Cardiac muscle cell (in vitro differentiated cells and primary cell): ENCODE data around the gene PAX8. TPM values are rescaled to one million over a fixed set of nuclear protein-coding genes. Genes with fewer than 3 reads are reported as not detected.
A peak's percentile ranks its signal among the peaks of the same experiment; 100 is the strongest.
"Not testable (repeated sequence)": the region's sequence is repeated elsewhere in the genome, so short reads cannot be mapped to it uniquely, and the experiment has no call there.

Experiments used
- DNase-seq, 2 donors: peaks; one replicate each; pipeline versions ENCODE4 v3.0.0 to v3.0.0-alpha.2; 2010 to 2017; ENCODE audit warnings: low read depth in 1 of 2, low spot score in 1 of 2
- H3K27ac ChIP-seq: fragments of 200-600 bp; sonication (generic); 2 replicates; pipeline ENCODE4 v1.5.1; 2016
- H3K27me3 ChIP-seq: fragments of 200-600 bp; sonication (generic); 2 replicates; pipeline ENCODE4 v1.6.0; 2016; ENCODE audit warnings: control low read depth
- H3K36me3 ChIP-seq: fragments of 200-600 bp; sonication (generic); 2 replicates; pipeline ENCODE4 v1.5.1; 2016; ENCODE audit warnings: control low read depth
- H3K4me1 ChIP-seq: fragments of 200-600 bp; sonication (generic); 2 replicates; pipeline ENCODE4 v1.8.1; 2017; ENCODE audit warnings: low read depth, mild to moderate bottlenecking, mixed run types
- H3K4me3 ChIP-seq: fragments of 200-600 bp; sonication (generic); 2 replicates; pipeline ENCODE4 v1.5.1; 2016; ENCODE audit warnings: mild to moderate bottlenecking
- H3K9me3 ChIP-seq: fragments of 200-600 bp; sonication (generic); 2 replicates; pipeline ENCODE4 v1.5.1; 2017; ENCODE audit warnings: low read depth, mild to moderate bottlenecking, control low read depth
- polyA plus RNA-seq: library from polyadenylated mRNA; unstranded; fragments of >200 nt; fragmentation: Nextera tagmentation; extraction: Ambion mirVana; gene quantifications from 2 replicates; pipeline ENCODE4 v1.2.1, GENCODE V29; 2016
- total RNA-seq: library from RNA; depleted of rRNA; stranded (reverse); fragments of >200 nt; gene quantifications from 2 replicates; pipeline ENCODE4 v1.2.3, GENCODE V29; 2016
- TF ChIP-seq, protein P1 (sequence below): IDR thresholded peaks from 2 replicates; pipeline ENCODE4 v1.5.1; 2012; ENCODE audit warnings: low read depth, mild to moderate bottlenecking, low read length

Gene PAX8
- total RNA-seq: not detected in 2 replicates
- not detected in 2 replicates for polyA plus RNA-seq

DNA sequence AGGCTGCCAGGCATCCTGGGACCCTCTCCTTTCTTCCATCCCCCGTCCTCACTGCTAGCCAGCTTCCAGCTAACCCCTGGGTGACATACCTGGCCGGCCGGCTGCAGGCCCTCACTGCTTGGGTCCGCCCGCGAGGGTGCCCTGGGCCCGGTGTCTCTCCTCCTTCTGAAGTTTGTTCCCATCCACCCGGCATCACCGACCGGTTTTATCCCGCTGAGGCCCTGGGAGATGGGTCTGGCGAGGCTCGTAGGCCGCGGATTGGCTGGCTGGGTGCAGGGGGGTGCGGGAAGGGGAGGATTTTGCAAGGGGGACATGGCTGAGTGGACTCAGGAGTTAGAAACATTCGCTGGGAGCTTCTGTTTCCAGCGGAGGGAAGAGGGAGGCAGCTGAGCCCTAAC is at the start of gene PAX8:
TSS of gene PAX8 (minus strand) at position 180 of the 398 bp plus-strand sequence. CDS start 527 bp downstream, outside the sequence.
- Histone ChIP-seq H3K9me3 (no peaks in the 10 kb centered on the region), H3K36me3 (no peaks in the 10 kb centered on the region), H3K27ac (no peak within 1 kb of the TSS), H3K27me3 (peaks cover 94% of the 10 kb centered on the region), H3K4me3 (no peak within 1 kb of the TSS), H3K4me1 (peaks cover 6% of the 10 kb centered on the region)
- DNase-seq: no peak
- TF ChIP-seq, protein P1, sequence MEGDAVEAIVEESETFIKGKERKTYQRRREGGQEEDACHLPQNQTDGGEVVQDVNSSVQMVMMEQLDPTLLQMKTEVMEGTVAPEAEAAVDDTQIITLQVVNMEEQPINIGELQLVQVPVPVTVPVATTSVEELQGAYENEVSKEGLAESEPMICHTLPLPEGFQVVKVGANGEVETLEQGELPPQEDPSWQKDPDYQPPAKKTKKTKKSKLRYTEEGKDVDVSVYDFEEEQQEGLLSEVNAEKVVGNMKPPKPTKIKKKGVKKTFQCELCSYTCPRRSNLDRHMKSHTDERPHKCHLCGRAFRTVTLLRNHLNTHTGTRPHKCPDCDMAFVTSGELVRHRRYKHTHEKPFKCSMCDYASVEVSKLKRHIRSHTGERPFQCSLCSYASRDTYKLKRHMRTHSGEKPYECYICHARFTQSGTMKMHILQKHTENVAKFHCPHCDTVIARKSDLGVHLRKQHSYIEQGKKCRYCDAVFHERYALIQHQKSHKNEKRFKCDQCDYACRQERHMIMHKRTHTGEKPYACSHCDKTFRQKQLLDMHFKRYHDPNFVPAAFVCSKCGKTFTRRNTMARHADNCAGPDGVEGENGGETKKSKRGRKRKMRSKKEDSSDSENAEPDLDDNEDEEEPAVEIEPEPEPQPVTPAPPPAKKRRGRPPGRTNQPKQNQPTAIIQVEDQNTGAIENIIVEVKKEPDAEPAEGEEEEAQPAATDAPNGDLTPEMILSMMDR: no peak

DNA sequence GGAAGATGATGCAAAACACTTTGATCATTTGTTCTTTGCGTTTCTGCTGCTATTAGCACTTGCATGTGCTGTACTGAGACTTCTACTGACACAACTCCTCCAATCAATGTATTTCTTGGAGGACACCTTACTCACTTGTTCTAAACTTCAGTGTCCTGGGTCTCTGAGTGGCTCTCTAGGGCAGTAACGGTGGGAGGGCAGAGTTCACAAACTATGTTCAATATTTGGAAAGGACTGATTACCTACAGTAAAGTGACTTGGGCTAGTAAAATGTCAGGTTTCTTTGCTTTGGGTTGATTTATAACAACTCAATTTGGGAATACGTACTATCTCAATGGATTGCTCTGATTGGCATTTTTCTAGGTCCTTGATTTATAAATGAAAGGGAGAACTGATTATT is 49.3 kb upstream of the PAX8 start:
- Histone ChIP-seq H3K27me3 (no peaks in the 10 kb centered on the region), H3K9me3 (no peaks in the 10 kb centered on the region), H3K27ac (no peak overlapping the region), H3K36me3 (no peaks in the 10 kb centered on the region), H3K4me1 (peaks cover 3% of the 10 kb centered on the region), H3K4me3 (no peak overlapping the region)
- TF ChIP-seq, protein P1: no peak
- no peak for DNase-seq

DNA sequence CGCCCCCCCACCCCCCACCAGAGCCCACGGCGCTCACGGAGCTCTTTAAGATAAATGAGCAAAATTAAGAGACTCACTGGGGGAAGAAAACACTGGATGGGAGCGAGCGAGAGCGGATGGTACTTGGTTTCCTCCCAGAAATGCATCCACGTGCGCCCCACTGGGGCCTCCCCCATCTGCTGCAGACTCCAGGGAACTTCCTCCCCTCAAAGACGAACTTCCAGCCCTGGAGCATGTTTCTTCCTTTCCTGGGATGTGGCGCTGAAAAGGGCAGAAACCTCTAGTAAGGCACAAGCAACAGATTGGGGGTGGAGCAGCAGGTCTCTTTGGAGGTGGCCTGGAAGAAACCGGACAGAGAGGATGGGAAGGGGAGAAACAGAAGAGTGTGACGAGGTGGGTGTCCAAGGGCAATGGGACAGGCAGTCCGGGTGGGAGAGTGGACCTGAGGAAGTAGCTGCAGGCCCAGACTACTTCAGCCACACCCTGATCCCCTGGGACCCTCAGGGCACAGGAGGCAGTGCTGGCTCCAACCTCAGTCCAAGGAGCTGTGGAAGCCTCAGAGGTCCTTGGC is 46.5 kb upstream of the PAX8 start:
- H3K9me3 ChIP-seq, DNase-seq, H3K36me3 ChIP-seq, H3K27me3 ChIP-seq, H3K27ac ChIP-seq, H3K4me1 ChIP-seq: not testable (repeated sequence)
- H3K4me3 ChIP-seq: peak overlapping the region; percentile 22

DNA sequence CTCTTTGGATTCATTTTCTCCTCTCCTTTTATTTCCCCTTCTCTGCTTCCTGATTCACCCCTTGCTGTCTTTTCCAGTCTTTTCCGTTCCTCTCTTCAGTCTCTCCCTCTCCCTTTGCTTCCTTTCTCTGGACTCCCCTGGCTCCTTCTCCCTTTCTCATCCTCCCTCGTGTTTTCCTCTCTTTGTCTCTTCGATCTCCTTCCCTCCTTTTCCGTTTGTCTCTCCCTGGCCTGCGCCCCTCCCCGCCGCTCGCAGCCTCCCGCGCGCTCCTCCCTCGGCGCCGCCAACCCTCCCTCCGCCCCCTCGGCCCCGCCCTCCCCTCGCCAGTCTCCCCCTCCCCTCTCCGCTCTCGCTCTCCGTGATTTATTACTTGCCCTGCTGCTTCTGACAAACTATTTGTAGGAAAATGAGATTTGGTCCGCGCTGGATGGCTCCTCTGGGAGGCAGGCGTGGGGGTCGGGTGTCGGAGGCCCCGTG is 46.0 kb upstream of the PAX8 start:
- TF ChIP-seq, protein P1: no peak
- peak overlapping the region; percentile 22 for H3K4me3 ChIP-seq
- no peaks in the 10 kb centered on the region for H3K9me3 ChIP-seq
- no peaks in the 10 kb centered on the region for H3K27me3 ChIP-seq
- no peak overlapping the region for H3K27ac ChIP-seq
- peak; percentile 72 to 74 for DNase-seq
- H3K36me3 ChIP-seq: no peaks in the 10 kb centered on the region
- H3K4me1 ChIP-seq: peaks cover 3% of the 10 kb centered on the region

GRCh38 chr2:113323129-113323528 is 44.4 kb upstream of the PAX8 start:
- not testable (repeated sequence) for H3K27me3 ChIP-seq, H3K27ac ChIP-seq, H3K4me1 ChIP-seq, H3K4me3 ChIP-seq, H3K9me3 ChIP-seq, H3K36me3 ChIP-seq
- peak in 1 of 2 donors; percentile 4 for DNase-seq

- not testable (repeated sequence) for H3K9me3 ChIP-seq, H3K4me1 ChIP-seq, H3K4me3 ChIP-seq, DNase-seq, H3K27me3 ChIP-seq, H3K36me3 ChIP-seq, H3K27ac ChIP-seq
Measured at GRCh38 chr2:113320106-113320505, 41.4 kb upstream of the PAX8 start.

DNA sequence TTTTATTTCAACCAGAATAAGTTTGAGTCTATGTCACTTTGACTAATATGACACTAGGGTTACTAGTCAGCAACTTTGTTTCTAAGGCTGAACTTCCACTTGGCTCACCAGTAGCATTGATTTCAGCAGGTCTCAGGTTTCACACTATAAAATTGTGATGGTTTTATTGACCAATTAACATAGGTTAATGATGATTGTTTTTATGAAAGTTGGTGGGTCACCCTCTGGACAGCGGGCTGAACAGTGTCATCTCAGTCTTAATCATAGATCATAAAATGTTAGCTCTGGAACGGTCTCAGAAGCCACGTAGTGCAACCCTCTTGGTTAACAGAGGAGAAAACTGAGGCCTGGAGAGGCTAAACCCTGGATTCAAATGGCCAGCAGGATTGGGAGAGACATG is 40.2 kb upstream of the PAX8 start:
- H3K4me1 ChIP-seq, H3K4me3 ChIP-seq, H3K27ac ChIP-seq, H3K9me3 ChIP-seq, H3K27me3 ChIP-seq, H3K36me3 ChIP-seq, DNase-seq: not testable (repeated sequence)

DNA sequence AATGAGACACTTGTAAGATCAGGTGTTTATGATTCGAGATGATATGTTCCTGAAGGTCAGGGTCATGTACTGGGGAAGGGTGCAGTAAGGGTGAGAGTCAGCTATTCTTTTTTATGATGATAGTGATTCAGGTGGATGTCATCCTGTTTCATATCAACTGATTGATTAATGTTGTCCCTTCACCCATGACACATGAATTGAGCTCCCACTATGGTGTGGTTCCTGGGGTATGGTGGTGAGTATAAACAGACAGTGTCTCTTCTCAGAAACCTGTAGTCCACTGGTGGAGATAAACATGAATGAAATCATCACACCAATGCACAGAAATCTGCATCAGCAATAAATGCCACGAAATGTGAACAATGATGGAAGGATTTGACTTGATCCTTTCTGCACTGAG is 37.4 kb upstream of the PAX8 start:
- TF ChIP-seq, protein P1: no peak
- H3K27me3 ChIP-seq: no peaks in the 10 kb centered on the region

GRCh38 chr2:113314663-113315062 is 35.9 kb upstream of the PAX8 start:
- not testable (repeated sequence) for H3K9me3 ChIP-seq, H3K36me3 ChIP-seq, H3K27me3 ChIP-seq, H3K4me3 ChIP-seq, H3K27ac ChIP-seq, DNase-seq, H3K4me1 ChIP-seq

More for the DNA sequence above, 37.4 kb upstream of the PAX8 start:
- no peak overlapping the region for H3K4me3 ChIP-seq
- no peak for DNase-seq
- H3K36me3 ChIP-seq: no peaks in the 10 kb centered on the region
- no peaks in the 10 kb centered on the region for H3K9me3 ChIP-seq
- no peak overlapping the region for H3K27ac ChIP-seq
- H3K4me1 ChIP-seq: no peaks in the 10 kb centered on the region

- not testable (repeated sequence) for H3K4me3 ChIP-seq, H3K27me3 ChIP-seq, H3K4me1 ChIP-seq, H3K36me3 ChIP-seq, H3K9me3 ChIP-seq, H3K27ac ChIP-seq, DNase-seq
Measured at GRCh38 chr2:113314176-113314575, 35.5 kb upstream of the PAX8 start.
